ENCODE results near the gene ITGAV. TPM values are rescaled to one million over a fixed set of nuclear protein-coding genes. Genes with fewer than 3 reads are reported as not detected.

ITGAV gene
- total and polyA plus RNA-seq, 2 experiments from 2014 or later: 32.7 to 135 TPM

GRCh38 chr2:186575302-186575701 lies 14.6 kb upstream of the ITGAV start:
- no peaks in the 10 kb centered on the region for H3K9me2 ChIP-seq (replicated peaks; ENCODE audit: insufficient read depth)
- peak overlapping the region; percentile 37 for H3K4me2 ChIP-seq
- no peak overlapping the region for H2AFZ ChIP-seq
- no peaks in the 10 kb centered on the region for H4K20me1 ChIP-seq (ENCODE audit: insufficient read depth, poor library complexity, severe bottlenecking)
- no peak overlapping the region for H3K4me3 ChIP-seq
- peak; percentile 92 for DNase-seq (ENCODE audit: low spot score)
- H3K36me3 ChIP-seq (replicated peaks; ENCODE audit: insufficient read depth, low read depth): no peaks in the 10 kb centered on the region
- H3K9me3 ChIP-seq (ENCODE audit: low read depth): no peaks in the 10 kb centered on the region
- peak overlapping the region; percentile 74 for H3K27ac ChIP-seq
- no peak for TF ChIP-seq CTCF (IDR thresholded peaks at IDR 0.05; ENCODE audit: poor library complexity)
- TF ChIP-seq EZH2phosphoT487 (IDR thresholded peaks at IDR 0.05; ENCODE audit: low read depth, severe bottlenecking, unreplicated experiment): no peak
- no peak for TF ChIP-seq EZH2 (IDR thresholded peaks at IDR 0.05; ENCODE audit: borderline replicate concordance)
- no peaks in the 10 kb centered on the region for H3K79me2 ChIP-seq
- no peaks in the 10 kb centered on the region for H3K27me3 ChIP-seq
- 0% methylated on average over 1 of the region's 1 CpG for WGBS (ENCODE audit: low lambda C conversion rate, missing lambda C conversion rate)
- H3K4me1 ChIP-seq (ENCODE audit: insufficient read depth): peaks cover 12% of the 10 kb centered on the region

- no peak for TF ChIP-seq EZH2phosphoT487 (IDR thresholded peaks at IDR 0.05; ENCODE audit: low read depth, severe bottlenecking, unreplicated experiment)
- no peak for TF ChIP-seq EZH2 (IDR thresholded peaks at IDR 0.05; ENCODE audit: borderline replicate concordance)
- no peak for TF ChIP-seq CTCF (IDR thresholded peaks at IDR 0.05; ENCODE audit: poor library complexity)
- WGBS (ENCODE audit: low lambda C conversion rate, missing lambda C conversion rate): 92% methylated on average over 1 of the region's 1 CpG
- H3K79me2 ChIP-seq: no peaks in the 10 kb centered on the region
- H3K9me2 ChIP-seq (replicated peaks; ENCODE audit: insufficient read depth): no peaks in the 10 kb centered on the region
- no peaks in the 10 kb centered on the region for H3K9me3 ChIP-seq (ENCODE audit: low read depth)
- H4K20me1 ChIP-seq (ENCODE audit: insufficient read depth, poor library complexity, severe bottlenecking): no peaks in the 10 kb centered on the region
- peak overlapping the region; percentile 74 for H3K27ac ChIP-seq
- H3K4me3 ChIP-seq: no peak overlapping the region
- peak overlapping the region; percentile 37 for H3K4me2 ChIP-seq
- peak overlapping the region; percentile 0 for H2AFZ ChIP-seq
- peaks cover 12% of the 10 kb centered on the region for H3K4me1 ChIP-seq (ENCODE audit: insufficient read depth)
- no peak for DNase-seq (ENCODE audit: low spot score)
- no peaks in the 10 kb centered on the region for H3K27me3 ChIP-seq
- H3K36me3 ChIP-seq (replicated peaks; ENCODE audit: insufficient read depth, low read depth): no peaks in the 10 kb centered on the region
These were observed 14.0 kb upstream of the ITGAV start for GRCh38 chr2:186575856-186576255.

- no peaks in the 10 kb centered on the region for H3K79me2 ChIP-seq
- no peak overlapping the region for H3K4me2 ChIP-seq
- H2AFZ ChIP-seq: no peak overlapping the region
These were observed 13.2 kb upstream of the ITGAV start for GRCh38 chr2:186576614-186577013.

More at GRCh38 chr2:186576614-186577013, 13.2 kb upstream of the ITGAV start:
- no peak for DNase-seq (ENCODE audit: low spot score)
- peaks cover 12% of the 10 kb centered on the region for H3K4me1 ChIP-seq (ENCODE audit: insufficient read depth)
- no peaks in the 10 kb centered on the region for H3K9me2 ChIP-seq (replicated peaks; ENCODE audit: insufficient read depth)
- H4K20me1 ChIP-seq (ENCODE audit: insufficient read depth, poor library complexity, severe bottlenecking): no peaks in the 10 kb centered on the region
- H3K27ac ChIP-seq: no peak overlapping the region
- H3K27me3 ChIP-seq: no peaks in the 10 kb centered on the region
- H3K36me3 ChIP-seq (replicated peaks; ENCODE audit: insufficient read depth, low read depth): no peaks in the 10 kb centered on the region
- no peaks in the 10 kb centered on the region for H3K9me3 ChIP-seq (ENCODE audit: low read depth)
- no peak for TF ChIP-seq CTCF (IDR thresholded peaks at IDR 0.05; ENCODE audit: poor library complexity)
- H3K4me3 ChIP-seq: no peak overlapping the region
- 89% methylated on average over 3 of the region's 3 CpGs for WGBS (ENCODE audit: low lambda C conversion rate, missing lambda C conversion rate)

Data from hepatocyte (in vitro differentiated cells).